Osteoblast (primary cell): ENCODE measurements around the gene ARL13B. TPM values are rescaled to one million over a fixed set of nuclear protein-coding genes. Genes with fewer than 3 reads are reported as not detected.
"Not testable (repeated sequence)": the region's sequence is repeated elsewhere in the genome, so short reads cannot be mapped to it uniquely, and the experiment has no call there.

ENCODE experiments used
- DNase-seq: peaks from one replicate; pipeline ENCODE4 v3.0.0; 2011; ENCODE audit warnings: low spot score, mixed read lengths; ENCODE audit not compliant: insufficient read length; ENCODE audit errors: missing footprints
- H2AFZ ChIP-seq: 2 replicates; pipeline ENCODE4 v1.6.0; 2011; ENCODE audit warnings: mild to moderate bottlenecking, low read length
- H3K27ac ChIP-seq: 2 replicates; pipeline ENCODE4 v1.5.1; 2011; ENCODE audit warnings: mild to moderate bottlenecking, low read depth, low read length, moderate library complexity
- H3K27me3 ChIP-seq: 2 replicates; pipeline ENCODE4 v1.6.0; 2012; ENCODE audit warnings: mild to moderate bottlenecking, control low read depth, inconsistent platforms, low read length, moderate library complexity; ENCODE audit not compliant: insufficient read depth
- H3K36me3 ChIP-seq: 2 replicates; pipeline ENCODE4 v1.5.1; 2011; ENCODE audit warnings: mild to moderate bottlenecking, low read length, control low read depth, moderate library complexity; ENCODE audit not compliant: insufficient read depth
- H3K4me1 ChIP-seq: 2 replicates; pipeline ENCODE4 v1.5.1; 2011; ENCODE audit warnings: mild to moderate bottlenecking, low read length, control low read depth, moderate library complexity; ENCODE audit not compliant: insufficient read depth
- H3K4me2 ChIP-seq: 2 replicates; pipeline ENCODE4 v1.6.0; 2011; ENCODE audit warnings: mild to moderate bottlenecking, low read length; ENCODE audit not compliant: insufficient read depth
- H3K4me3 ChIP-seq: fragments of 200-600 bp; sonication (generic); 3 replicates; pipeline ENCODE4 v1.5.1; 2012; ENCODE audit warnings: mild to moderate bottlenecking, low read length, inconsistent platforms; ENCODE audit not compliant: insufficient read depth
- H3K79me2 ChIP-seq: 2 replicates; pipeline ENCODE4 v1.6.0; 2012; ENCODE audit warnings: mild to moderate bottlenecking, low read length, control low read depth, inconsistent platforms; ENCODE audit not compliant: insufficient read depth
- H3K9me3 ChIP-seq: 2 replicates; pipeline ENCODE4 v1.5.1; 2011; ENCODE audit warnings: low read depth, low read length, control low read depth
- H4K20me1 ChIP-seq: 2 replicates; pipeline ENCODE4 v1.6.0; 2012; ENCODE audit warnings: mild to moderate bottlenecking, low read length, control low read depth; ENCODE audit not compliant: insufficient read depth
- CTCF ChIP-seq: IDR thresholded peaks from 2 replicates; pipeline ENCODE4 v1.5.1; 2011; ENCODE audit warnings: mild to moderate bottlenecking, low read depth, low read length, moderate library complexity; ENCODE audit errors: extremely low read depth
- total RNA-seq: library from RNA; depleted of rRNA; stranded (reverse); fragments of >200 nt; gene quantifications from 2 replicates; pipeline ENCODE4 v1.2.3, GENCODE V29; 2012

Gene ARL13B
- total RNA-seq, 1 donor: 18.1 TPM

GRCh38 chr3:94076055-94076454, 96.1 kb downstream of the ARL13B start:
- H3K9me3 ChIP-seq: no peaks in the 10 kb centered on the region
- H3K4me2 ChIP-seq: no peak overlapping the region
- no peak overlapping the region for H3K4me3 ChIP-seq
- no peak overlapping the region for H2AFZ ChIP-seq
- no peaks in the 10 kb centered on the region for H3K36me3 ChIP-seq
- TF ChIP-seq CTCF: no peak
- H3K79me2 ChIP-seq: peaks cover 11% of the 10 kb centered on the region
- no peaks in the 10 kb centered on the region for H3K27me3 ChIP-seq
- no peaks in the 10 kb centered on the region for H4K20me1 ChIP-seq
- peaks cover 4% of the 10 kb centered on the region for H3K4me1 ChIP-seq
- H3K27ac ChIP-seq: no peak overlapping the region
- peak; percentile 8 for DNase-seq

- H3K4me2 ChIP-seq, H3K9me3 ChIP-seq, DNase-seq, H3K36me3 ChIP-seq, H4K20me1 ChIP-seq, H3K4me1 ChIP-seq, H3K27ac ChIP-seq, H3K27me3 ChIP-seq, H3K4me3 ChIP-seq, H2AFZ ChIP-seq, H3K79me2 ChIP-seq: not testable (repeated sequence)
These were observed 100.6 kb downstream of the ARL13B start for GRCh38 chr3:94080552-94080951.

- TF ChIP-seq CTCF: no peak
- no peak overlapping the region for H3K27ac ChIP-seq
- H3K4me3 ChIP-seq: no peak overlapping the region
- no peak overlapping the region for H3K4me2 ChIP-seq
- peaks cover 6% of the 10 kb centered on the region for H3K36me3 ChIP-seq
- H3K27me3 ChIP-seq: no peaks in the 10 kb centered on the region
- peaks cover 2% of the 10 kb centered on the region for H3K79me2 ChIP-seq
- no peaks in the 10 kb centered on the region for H3K9me3 ChIP-seq
- no peaks in the 10 kb centered on the region for H4K20me1 ChIP-seq
- H3K4me1 ChIP-seq: no peaks in the 10 kb centered on the region
- DNase-seq: no peak
- H2AFZ ChIP-seq: no peak overlapping the region
These were observed 101.9 kb downstream of the ARL13B start for GRCh38 chr3:94081884-94082283.

- Histone ChIP-seq H3K4me2 (no peak overlapping the region), H2AFZ (no peak overlapping the region), H3K27me3 (no peaks in the 10 kb centered on the region), H3K27ac (no peak overlapping the region), H3K4me1 (no peaks in the 10 kb centered on the region), H3K36me3 (peaks cover 6% of the 10 kb centered on the region), H4K20me1 (no peaks in the 10 kb centered on the region), H3K9me3 (no peaks in the 10 kb centered on the region), H3K4me3 (no peak overlapping the region), H3K79me2 (no peaks in the 10 kb centered on the region)
- no peak for TF ChIP-seq CTCF
- peak; percentile 58 for DNase-seq
These were observed 102.5 kb downstream of the ARL13B start for GRCh38 chr3:94082391-94082937.
